HG03439 (cell line): Measurements from ENCODE around the gene SAP25.
"Not testable (repeated sequence)": the region's sequence is repeated elsewhere in the genome, so short reads cannot be mapped to it uniquely, and the experiment has no call there.

Experiments
- ATAC-seq: cut with Tn5 transposase; IDR thresholded peaks from one replicate; pipeline ENCODE4 v1.9.1; 2021; ENCODE audit warnings: mild to moderate bottlenecking, moderate library complexity; ENCODE audit not compliant: unreplicated experiment

The SAP25 gene

GRCh38 chr7:100563100-100563564 is 10.6 kb downstream of the SAP25 start:
- ATAC-seq: no peak

GRCh38 chr7:100562195-100563099 is 11.3 kb downstream of the SAP25 start:
- no peak for ATAC-seq

- ATAC-seq: no peak
Observed at GRCh38 chr7:100561491-100562194, 12.1 kb downstream of the SAP25 start.

- ATAC-seq: no peak
Observed at GRCh38 chr7:100559127-100559526, 14.6 kb downstream of the SAP25 start.

GRCh38 chr7:100556541-100556940 is 17.2 kb downstream of the SAP25 start:
- no peak for ATAC-seq

GRCh38 chr7:100555701-100556100 is 18.0 kb downstream of the SAP25 start:
- no peak for ATAC-seq

GRCh38 chr7:100553032-100553431 is 20.7 kb downstream of the SAP25 start:
- ATAC-seq: no peak

GRCh38 chr7:100552532-100552931 is 21.2 kb downstream of the SAP25 start:
- ATAC-seq: no peak

GRCh38 chr7:100548446-100548845 is 25.3 kb downstream of the SAP25 start:
- ATAC-seq: not testable (repeated sequence)

GRCh38 chr7:100547872-100548271 is 25.8 kb downstream of the SAP25 start:
- ATAC-seq: no peak

GRCh38 chr7:100546926-100547800 is 26.5 kb downstream of the SAP25 start:
- ATAC-seq: no peak

GRCh38 chr7:100546129-100546925 is 27.4 kb downstream of the SAP25 start:
- ATAC-seq: peak; percentile 35

GRCh38 chr7:100545360-100546128 is 28.2 kb downstream of the SAP25 start:
- peak; percentile 44 for ATAC-seq

GRCh38 chr7:100544967-100545359 is 28.7 kb downstream of the SAP25 start:
- no peak for ATAC-seq

- ATAC-seq: no peak
Observed at GRCh38 chr7:100544386-100544785, 29.3 kb downstream of the SAP25 start.

GRCh38 chr7:100543586-100543985 is 30.1 kb downstream of the SAP25 start:
- no peak for ATAC-seq

GRCh38 chr7:100541309-100541708 is 32.4 kb downstream of the SAP25 start:
- ATAC-seq: not testable (repeated sequence)

GRCh38 chr7:100540073-100540723 is 33.5 kb downstream of the SAP25 start:
- no peak for ATAC-seq

- ATAC-seq: no peak
Observed at GRCh38 chr7:100539436-100540006, 34.2 kb downstream of the SAP25 start.
